C4-2B (cell line): ENCODE data around the gene BTBD19.
"Not testable (repeated sequence)": the region's sequence is repeated elsewhere in the genome, so short reads cannot be mapped to it uniquely, and the experiment has no call there.

Experiments
- H3K27ac ChIP-seq: fragments of 450-650 bp; 2 replicates; pipeline ENCODE4 v1.5.1; 2017
- ZFX ChIP-seq: fragments of 450-650 bp; IDR thresholded peaks from 2 replicates; pipeline ENCODE4 v1.6.1; 2017
- TF ChIP-seq, protein P1 (sequence below): fragments of 450-650 bp; conservative IDR thresholded peaks from 2 replicates; pipeline ENCODE4 v1.5.1; 2017; ENCODE audit warnings: mild to moderate bottlenecking

The BTBD19 gene

DNA sequence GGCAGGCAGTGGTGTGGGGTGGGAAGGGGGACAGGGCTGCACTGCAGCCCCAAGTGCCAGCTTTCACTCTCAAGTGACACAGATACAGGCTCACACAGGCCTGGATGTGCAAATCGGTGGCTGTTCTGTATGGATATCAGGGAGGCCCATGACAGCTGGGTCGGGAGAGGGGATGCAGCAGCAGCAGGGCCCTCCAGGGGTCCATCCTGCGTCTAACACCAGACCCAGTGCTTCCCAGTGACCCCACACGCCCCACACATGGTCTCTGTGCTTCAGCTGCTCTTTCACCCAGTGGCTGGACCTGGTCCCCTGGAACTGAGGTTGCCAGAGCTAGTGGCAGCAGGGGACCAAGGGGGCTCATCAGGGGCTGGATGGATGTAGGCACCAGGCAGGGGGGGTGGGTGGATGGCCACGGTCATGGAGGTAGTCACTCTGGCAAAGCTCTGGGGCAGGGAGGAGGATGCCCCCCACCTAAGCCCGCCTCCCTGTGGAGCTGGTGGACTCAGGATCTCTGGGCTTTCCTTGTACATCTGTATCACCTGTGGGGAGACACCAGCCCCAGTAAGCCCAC, 13.9 kb downstream of the BTBD19 start:
- no peak overlapping the region for H3K27ac ChIP-seq

DNA sequence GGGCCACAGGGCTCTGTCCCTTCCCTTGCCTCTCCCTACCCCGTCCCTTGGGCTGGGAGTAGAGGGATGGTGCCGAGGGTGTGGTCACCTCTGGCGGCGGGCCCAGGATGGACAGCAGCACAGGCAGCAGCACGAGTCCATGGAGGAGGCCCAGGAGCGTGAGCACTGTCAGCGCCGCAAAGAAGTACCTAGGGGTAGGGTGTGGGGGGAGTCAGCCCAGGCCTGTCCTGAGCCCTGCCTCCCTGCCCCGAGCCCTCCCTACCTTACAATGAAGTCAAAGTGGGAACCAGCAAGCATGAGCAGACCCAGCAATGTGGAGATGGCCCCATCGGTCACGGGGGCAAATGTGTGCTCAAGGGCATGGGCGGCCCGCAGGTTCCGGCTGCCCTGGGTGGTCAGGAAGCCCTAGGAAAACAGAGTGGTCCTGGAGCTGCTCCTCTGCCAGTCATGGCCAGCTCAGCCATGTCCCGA, 14.7 kb downstream of the BTBD19 start:
- no peak overlapping the region for H3K27ac ChIP-seq
- TF ChIP-seq, protein P1, sequence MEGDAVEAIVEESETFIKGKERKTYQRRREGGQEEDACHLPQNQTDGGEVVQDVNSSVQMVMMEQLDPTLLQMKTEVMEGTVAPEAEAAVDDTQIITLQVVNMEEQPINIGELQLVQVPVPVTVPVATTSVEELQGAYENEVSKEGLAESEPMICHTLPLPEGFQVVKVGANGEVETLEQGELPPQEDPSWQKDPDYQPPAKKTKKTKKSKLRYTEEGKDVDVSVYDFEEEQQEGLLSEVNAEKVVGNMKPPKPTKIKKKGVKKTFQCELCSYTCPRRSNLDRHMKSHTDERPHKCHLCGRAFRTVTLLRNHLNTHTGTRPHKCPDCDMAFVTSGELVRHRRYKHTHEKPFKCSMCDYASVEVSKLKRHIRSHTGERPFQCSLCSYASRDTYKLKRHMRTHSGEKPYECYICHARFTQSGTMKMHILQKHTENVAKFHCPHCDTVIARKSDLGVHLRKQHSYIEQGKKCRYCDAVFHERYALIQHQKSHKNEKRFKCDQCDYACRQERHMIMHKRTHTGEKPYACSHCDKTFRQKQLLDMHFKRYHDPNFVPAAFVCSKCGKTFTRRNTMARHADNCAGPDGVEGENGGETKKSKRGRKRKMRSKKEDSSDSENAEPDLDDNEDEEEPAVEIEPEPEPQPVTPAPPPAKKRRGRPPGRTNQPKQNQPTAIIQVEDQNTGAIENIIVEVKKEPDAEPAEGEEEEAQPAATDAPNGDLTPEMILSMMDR = no peak
- TF ChIP-seq ZFX = no peak

More for the DNA sequence above, 13.9 kb downstream of the BTBD19 start:
- TF ChIP-seq, protein P1 = no peak
- no peak for TF ChIP-seq ZFX

DNA sequence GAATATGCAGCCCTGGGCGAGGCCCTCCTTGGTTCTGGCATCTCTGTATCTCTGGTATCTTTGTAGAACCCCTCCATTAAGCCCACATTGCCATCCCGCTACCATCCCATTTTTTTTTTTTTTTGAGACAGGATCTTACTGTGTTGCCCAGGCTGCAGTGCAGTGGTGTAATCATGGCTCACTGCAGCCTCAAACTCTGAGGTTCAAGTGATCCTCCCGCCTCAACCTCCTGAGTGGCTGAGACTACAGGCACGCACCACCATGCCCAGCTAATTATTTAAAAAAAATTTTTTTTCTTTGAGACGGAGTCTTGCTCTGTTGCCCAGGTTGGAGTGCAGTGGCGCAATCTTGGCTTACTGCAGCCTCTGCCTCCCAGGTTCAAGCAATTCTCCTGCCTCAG, 16.1 kb downstream of the BTBD19 start:
- H3K27ac ChIP-seq = not testable (repeated sequence)

DNA sequence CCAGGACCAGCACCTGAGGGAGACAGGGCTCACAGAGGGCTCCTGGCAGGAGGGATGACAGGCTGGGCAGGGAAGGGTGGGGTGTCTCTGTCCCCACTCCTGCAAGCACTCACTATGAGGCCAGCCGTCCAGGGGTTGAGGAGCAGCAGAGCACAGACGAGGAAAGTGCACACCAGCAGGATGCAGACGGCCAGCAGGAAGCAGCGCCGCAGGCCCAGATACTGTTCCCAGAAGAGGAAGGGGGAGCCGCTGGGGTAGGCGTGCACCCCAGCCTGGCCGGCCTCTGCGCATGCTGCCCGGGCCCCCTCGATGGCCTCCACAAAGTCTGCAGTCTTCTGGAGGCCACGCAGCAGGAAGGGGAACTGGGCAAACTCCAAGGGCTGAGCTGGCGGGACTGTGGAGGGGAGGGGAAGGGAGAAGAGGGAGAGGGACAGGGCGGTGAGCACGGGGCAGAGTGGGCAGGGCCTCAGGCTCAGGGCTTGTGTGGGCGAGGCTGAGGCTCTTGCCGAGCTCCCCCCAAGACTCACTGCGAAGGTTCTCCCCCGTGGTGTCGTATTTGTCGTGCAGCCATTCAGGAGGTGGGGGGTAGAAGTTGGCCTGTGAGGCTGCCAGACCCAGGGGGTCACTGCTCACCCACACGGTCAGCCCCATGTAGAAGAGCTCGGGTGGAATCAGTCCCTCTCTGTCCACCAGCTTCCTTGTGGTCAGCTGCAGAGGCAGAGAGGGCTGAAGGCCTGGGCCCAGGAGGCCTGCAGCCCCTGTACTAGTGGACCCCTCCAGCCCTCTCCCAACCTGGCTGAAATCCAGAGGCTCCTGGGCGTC, 18.3 kb downstream of the BTBD19 start:
- no peak overlapping the region for H3K27ac ChIP-seq
- TF ChIP-seq, protein P1 = no peak
- no peak for TF ChIP-seq ZFX

DNA sequence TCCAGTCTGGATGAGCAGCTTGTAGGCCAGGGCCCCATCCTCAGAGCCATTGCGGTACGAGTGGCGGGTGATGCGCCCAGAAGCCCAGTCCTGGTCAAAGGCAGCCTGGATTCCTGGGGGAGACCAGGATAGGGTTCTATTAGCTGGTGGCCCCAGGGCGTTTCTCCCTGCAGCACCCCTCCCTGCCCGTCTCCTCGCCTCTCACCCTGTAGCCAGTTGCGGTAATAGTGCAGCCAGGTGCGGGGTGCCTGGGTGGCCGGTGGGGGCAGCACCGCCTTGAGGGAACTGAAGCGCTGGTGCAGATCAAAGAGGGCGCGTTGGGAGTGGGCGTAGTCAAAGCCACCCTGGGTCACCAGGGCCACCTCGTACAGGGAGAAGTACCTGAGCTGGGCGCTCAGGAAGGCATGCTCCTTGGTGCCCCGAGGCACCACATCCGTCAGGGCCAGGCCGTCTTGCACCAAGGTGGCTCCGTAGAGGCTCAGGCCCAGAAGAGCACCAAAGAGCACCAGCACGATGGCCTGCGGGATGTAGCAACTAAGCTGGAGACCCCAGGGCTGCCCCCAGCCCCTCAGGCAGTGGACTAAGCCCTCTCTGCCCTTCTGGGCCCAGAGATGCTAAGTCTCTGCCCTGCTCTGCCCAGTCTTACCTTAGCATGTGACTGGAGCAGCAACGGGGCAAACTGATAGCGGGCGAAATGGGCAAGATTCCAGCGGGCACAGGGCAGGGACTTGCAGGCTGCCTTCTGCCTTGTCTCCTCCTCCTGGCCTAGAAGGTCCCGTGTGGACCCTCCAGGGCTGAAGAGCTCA, 19.1 kb downstream of the BTBD19 start:
- no peak overlapping the region for H3K27ac ChIP-seq
- TF ChIP-seq, protein P1 = no peak
- no peak for TF ChIP-seq ZFX

DNA sequence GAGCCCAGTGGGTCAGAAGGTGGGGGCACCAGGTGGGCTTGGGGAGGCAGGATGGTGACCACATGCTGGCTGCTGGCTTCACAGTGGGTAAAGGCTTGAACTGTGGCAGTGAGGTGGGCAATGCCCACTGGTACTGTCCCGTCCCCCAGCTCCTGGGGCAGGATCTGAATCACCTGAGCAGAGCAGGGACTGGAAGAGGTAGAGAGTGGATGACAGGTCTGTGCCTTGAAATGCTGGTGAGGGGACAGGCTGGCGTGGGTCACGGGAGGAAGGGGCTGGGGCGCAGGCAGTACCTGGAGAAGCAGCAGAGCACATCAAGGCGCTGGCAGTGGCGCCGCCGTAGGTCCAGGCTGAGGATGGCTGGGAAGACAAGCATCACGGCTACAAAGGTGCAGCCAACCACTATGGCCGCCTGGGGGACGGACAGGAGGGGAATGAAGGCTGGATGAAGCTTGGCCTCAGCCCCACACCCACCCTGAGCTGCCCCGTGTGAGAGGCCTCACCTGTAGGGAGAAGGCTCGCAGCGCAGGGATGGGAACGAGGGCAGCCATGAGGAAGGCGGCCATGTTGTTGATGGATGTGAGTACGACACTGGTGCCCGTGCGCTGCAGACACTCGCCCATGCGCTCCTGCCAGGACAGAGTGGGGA, 19.8 kb downstream of the BTBD19 start:
- H3K27ac ChIP-seq = no peak overlapping the region
- no peak for TF ChIP-seq ZFX
- TF ChIP-seq, protein P1 = no peak

DNA sequence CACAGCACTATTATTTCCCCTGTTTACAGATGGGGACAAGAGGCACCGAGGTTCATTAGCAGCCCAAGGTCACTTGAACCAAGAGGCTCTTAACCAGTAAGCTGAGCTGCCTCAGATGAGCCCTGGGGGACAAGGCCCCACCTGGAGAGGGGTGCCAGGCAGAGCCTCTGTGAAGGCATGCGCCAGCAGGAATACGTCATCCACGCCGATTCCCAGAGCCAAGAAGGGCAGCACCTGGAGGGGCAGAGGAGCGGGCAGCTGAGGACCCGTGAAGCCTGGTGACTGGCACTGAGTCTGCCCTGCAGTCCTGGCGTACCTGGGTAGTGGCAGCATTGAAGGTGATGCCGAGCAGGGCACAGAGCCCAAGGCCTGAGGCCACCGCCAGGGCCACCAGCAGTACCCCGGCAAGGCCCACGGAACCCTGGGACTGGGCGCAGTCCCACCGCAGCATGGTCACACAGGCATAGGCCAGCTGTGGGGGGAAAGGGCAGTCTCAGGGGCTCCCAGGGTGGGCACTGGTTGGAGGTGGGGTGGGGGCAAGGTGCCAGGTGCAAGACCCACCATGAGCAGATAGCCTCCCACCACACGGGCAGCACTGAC, 20.6 kb downstream of the BTBD19 start:
- TF ChIP-seq, protein P1 = no peak
- no peak for TF ChIP-seq ZFX
- no peak overlapping the region for H3K27ac ChIP-seq
